Prostate gland (tissue), 2 donors: ENCODE data around the gene NAPA.

Experiments used
- POLR2A ChIP-seq: fragments of 450-650 bp; IDR thresholded peaks from one replicate; pipeline ENCODE4 v1.6.1; 2016; ENCODE audit warnings: antibody characterized with exemption, mild to moderate bottlenecking
- POLR2AphosphoS5 ChIP-seq: sonication (generic); formaldehyde crosslinking; IDR thresholded peaks from one replicate; pipeline ENCODE4 v1.6.1; 2017; ENCODE audit warnings: antibody characterized with exemption
- TF ChIP-seq, protein P1 (sequence below), 4 experiments: fragments of 200-600 bp in 2 of 4; fragments of 450-650 bp in 2 of 4; sonication (generic) in 2 of 4; IDR thresholded peaks; 1 replicate in 3 of 4; 2 replicates in 1 of 4; pipeline ENCODE4 v1.5.1; 2016 to 2019; ENCODE audit warnings: antibody characterized with exemption in 4 of 4, mild to moderate bottlenecking in 2 of 4, moderate library complexity in 2 of 4

DNA sequence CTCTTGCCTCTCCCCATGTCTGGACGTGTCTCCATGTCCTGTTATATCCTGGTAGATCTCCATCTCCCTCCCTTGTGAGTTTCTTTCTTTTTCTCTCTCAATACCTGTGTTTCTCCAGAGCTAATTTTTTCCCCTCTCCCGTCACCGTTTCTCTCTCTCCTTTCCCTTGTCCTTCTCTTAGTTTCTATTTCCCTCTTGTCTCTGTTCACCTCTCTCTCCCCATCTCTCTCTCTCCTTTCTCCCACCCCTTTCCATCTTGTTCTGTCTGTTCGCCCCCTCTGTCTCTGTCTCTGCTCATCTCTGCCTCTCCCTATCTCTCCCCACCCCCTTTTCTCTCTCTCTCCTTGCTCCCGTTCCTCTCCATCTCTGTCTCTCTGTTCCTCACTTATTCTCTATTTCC is 56.2 kb downstream of the NAPA start:
- TF ChIP-seq, protein P1, sequence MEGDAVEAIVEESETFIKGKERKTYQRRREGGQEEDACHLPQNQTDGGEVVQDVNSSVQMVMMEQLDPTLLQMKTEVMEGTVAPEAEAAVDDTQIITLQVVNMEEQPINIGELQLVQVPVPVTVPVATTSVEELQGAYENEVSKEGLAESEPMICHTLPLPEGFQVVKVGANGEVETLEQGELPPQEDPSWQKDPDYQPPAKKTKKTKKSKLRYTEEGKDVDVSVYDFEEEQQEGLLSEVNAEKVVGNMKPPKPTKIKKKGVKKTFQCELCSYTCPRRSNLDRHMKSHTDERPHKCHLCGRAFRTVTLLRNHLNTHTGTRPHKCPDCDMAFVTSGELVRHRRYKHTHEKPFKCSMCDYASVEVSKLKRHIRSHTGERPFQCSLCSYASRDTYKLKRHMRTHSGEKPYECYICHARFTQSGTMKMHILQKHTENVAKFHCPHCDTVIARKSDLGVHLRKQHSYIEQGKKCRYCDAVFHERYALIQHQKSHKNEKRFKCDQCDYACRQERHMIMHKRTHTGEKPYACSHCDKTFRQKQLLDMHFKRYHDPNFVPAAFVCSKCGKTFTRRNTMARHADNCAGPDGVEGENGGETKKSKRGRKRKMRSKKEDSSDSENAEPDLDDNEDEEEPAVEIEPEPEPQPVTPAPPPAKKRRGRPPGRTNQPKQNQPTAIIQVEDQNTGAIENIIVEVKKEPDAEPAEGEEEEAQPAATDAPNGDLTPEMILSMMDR (IDR thresholded peaks at IDR 0.05), result no peak
- TF ChIP-seq POLR2A, result no peak
- TF ChIP-seq POLR2AphosphoS5, result no peak
